GM12801 (cell line): ENCODE results near the gene GABRG3.

Experiments used
- TF ChIP-seq, protein P1 (sequence below): IDR thresholded peaks from one replicate; pipeline ENCODE4 v1.5.1; 2011; ENCODE audit warnings: control low read depth; ENCODE audit not compliant: insufficient read length; ENCODE audit errors: extremely low read depth

Gene GABRG3

DNA sequence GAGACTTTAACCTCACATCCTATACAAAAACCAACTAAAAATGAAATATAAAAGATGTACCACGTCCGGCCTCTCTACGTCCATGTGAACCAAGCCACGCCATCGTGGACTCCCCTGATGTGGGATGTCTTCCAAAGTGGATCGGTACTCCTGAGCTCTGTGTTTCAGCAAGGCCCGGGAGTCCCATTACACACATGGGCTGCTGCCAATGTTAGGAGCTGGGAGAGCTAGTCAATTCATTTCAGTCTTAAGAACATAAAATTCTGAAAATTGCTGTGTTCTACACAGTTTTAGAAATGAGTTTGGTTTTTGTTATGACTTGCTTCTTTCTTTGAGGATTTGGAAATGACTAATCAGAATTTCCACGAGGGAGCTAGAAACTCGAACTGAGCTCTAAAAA lies 131.0 kb downstream of the GABRG3 start:
- TF ChIP-seq, protein P1, sequence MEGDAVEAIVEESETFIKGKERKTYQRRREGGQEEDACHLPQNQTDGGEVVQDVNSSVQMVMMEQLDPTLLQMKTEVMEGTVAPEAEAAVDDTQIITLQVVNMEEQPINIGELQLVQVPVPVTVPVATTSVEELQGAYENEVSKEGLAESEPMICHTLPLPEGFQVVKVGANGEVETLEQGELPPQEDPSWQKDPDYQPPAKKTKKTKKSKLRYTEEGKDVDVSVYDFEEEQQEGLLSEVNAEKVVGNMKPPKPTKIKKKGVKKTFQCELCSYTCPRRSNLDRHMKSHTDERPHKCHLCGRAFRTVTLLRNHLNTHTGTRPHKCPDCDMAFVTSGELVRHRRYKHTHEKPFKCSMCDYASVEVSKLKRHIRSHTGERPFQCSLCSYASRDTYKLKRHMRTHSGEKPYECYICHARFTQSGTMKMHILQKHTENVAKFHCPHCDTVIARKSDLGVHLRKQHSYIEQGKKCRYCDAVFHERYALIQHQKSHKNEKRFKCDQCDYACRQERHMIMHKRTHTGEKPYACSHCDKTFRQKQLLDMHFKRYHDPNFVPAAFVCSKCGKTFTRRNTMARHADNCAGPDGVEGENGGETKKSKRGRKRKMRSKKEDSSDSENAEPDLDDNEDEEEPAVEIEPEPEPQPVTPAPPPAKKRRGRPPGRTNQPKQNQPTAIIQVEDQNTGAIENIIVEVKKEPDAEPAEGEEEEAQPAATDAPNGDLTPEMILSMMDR = no peak

DNA sequence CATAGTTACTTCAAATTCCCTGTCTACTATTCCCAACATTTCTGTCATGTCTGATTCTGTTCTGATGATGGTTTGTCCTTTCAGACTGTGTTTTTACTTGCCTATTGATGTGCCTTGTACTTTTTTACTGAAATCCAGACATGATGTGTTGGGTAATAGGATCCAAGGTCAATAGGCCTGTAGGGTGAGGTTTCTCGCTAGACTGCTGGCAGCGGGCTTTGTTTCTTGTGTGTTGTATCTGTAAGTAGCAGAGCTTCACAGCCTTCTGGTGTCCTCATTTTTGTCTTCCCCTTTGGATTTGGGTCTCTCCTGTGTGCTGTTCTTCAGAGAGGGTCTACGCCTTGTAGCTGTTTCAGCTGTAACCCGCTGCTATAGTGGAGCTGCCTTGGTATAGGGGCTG lies 140.3 kb downstream of the GABRG3 start:
- TF ChIP-seq, protein P1 = no peak

DNA sequence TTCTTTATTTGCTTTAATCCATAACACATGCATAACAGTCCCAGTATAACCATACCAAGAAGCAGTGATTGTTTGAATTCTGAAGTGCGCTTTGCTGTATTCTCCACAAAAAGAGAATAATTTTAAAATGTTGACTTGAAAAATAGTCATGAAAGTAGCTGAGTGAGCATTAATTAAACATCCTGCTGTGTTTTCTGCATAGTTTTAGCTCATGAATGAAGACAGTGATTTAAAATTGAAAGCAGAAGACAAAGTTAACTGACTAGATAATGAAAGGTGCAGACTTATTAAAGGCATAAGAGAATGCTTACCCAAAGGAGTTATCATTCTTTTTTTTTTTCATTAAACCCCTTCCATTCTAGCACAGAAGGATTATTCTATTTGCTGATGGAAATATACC lies 143.5 kb downstream of the GABRG3 start:
- TF ChIP-seq, protein P1 = no peak

DNA sequence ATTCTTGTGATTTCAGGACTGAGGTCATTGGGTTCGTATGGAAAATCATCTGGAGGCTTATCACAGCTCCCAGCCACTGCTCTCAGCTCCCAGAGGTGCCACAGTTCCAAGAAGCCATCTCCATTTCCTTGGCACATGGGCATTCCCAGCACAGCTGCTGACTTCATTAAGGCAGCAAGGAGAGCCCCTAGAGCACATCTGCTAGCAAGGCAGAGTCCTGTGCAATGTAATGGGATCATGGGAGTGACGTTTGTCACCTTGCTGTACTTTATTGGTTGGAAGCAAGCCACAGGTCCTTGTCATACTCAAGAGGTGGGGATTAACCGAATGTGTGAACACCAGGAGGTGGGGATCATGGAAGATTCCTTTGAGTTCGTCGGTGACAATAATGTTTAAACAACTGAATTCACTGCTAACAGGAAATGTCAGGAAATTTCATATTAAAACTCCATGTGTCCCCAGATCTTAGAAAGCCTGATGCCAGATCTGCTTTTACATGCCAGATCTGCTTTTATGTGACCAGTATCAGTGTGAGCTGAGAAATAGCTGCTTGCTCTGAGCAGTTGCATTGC lies 148.8 kb downstream of the GABRG3 start:
- TF ChIP-seq, protein P1 = no peak

DNA sequence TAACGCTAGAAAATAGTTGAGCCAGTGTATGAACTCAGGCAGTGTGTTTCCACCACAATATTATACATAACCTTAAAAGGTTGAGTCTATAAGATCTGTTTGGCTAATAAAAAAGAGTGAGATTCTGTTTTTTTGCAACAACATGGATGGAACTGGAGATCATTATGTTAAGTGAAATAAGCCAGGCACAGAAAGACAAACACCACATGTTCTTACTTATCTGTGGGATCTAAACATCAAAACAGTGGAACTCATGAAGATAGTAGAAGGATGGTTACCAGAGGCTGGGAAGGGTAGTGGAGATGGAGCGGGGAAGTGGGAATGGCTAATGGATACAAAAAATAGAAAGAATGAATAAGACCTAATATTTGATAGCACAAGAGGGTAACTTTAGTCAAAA lies 150.7 kb downstream of the GABRG3 start:
- TF ChIP-seq, protein P1 = no peak

DNA sequence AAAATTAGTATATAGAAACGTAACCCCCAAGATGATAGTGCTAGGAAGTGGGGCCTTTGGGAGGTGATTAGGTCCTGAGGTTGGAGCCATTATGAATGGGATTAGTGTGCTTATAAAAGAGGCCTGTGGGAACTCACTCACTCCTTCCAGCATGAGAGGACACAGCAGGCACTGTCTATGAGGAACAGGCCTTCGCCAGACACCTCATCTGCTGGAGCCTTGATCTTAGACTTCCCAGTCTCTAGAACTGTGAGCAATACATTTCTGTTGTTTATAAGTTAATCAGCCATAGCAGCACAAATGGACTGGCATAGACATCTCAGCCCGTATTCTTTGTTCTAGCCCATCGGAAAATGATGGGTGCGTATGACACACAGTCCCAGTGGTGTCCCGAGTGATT lies 152.3 kb downstream of the GABRG3 start:
- TF ChIP-seq, protein P1 = no peak

DNA sequence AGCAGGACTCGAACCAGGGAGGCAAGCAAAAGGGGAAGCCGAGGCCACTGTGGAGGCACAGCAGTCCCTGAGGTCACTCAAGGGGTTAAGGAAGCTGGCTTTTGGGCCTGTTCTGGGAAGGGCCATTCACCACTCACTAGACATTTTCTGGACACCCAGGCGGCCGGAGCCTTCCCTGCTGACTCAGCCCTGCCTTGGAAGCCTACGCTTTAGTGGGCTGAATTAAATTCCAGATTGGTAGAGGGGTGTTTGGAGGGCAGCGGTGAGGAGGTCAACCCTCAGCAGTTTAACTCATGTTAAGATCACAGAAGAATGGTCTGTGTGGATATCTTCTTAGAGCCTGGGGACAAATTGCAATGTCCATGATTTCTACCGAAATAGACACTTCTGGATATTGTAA lies 152.8 kb downstream of the GABRG3 start:
- TF ChIP-seq, protein P1 = no peak
